ENCODE data around the gene FAM228A.

DNA sequence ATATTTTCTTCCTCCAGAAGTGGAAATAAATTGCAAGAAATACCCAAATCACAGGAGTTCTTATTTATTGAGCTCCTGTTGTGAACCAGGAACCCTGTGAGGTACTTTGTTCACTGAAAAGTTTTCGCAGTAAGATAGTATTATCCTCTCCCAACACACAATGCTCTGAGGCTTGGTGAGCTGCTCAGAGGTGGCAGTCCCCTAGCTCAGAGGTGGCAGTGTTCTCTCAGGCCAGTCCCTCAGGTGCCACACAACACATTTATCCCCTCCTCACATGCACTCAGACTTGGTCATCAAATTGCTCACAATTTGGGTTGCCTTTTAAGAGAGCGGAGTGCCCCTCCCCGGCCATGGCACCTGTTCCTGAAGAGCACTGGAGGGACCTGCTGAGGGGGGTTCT is 25.9 kb downstream of the FAM228A start:
- TF ChIP-seq, protein P1, sequence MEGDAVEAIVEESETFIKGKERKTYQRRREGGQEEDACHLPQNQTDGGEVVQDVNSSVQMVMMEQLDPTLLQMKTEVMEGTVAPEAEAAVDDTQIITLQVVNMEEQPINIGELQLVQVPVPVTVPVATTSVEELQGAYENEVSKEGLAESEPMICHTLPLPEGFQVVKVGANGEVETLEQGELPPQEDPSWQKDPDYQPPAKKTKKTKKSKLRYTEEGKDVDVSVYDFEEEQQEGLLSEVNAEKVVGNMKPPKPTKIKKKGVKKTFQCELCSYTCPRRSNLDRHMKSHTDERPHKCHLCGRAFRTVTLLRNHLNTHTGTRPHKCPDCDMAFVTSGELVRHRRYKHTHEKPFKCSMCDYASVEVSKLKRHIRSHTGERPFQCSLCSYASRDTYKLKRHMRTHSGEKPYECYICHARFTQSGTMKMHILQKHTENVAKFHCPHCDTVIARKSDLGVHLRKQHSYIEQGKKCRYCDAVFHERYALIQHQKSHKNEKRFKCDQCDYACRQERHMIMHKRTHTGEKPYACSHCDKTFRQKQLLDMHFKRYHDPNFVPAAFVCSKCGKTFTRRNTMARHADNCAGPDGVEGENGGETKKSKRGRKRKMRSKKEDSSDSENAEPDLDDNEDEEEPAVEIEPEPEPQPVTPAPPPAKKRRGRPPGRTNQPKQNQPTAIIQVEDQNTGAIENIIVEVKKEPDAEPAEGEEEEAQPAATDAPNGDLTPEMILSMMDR (IDR thresholded peaks at IDR 0.05): no peak
- TF ChIP-seq POLR2A (IDR thresholded peaks at IDR 0.05): no peak
